ENCODE data around the gene CALHM4.
A peak's percentile ranks its signal among the peaks of the same experiment; 100 is the strongest.

CALHM4 gene, protein sequence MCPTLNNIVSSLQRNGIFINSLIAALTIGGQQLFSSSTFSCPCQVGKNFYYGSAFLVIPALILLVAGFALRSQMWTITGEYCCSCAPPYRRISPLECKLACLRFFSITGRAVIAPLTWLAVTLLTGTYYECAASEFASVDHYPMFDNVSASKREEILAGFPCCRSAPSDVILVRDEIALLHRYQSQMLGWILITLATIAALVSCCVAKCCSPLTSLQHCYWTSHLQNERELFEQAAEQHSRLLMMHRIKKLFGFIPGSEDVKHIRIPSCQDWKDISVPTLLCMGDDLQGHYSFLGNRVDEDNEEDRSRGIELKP

DNA sequence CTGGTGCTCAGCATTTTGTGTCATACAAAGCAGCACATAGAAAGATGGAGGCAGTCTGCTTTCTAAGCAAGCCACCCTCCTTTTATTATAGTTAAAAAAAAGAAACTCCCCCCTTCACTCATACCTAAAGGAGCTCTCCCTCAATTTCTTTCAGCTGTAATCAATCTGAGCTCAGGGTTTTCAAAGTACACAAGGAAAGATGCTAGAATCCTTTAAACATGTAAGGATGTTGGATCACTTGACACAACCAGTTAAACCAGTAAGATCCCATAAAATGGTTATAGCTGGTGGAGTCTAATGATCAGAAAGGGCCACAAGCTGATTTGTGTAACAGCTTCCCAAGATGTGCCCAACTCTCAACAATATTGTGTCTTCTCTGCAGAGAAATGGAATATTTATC lies at the start of gene CALHM4:
Gene CALHM4 (plus strand): TSS at position 301 of the 400 bp plus-strand sequence. CDS start 43 bp downstream, at position 344.
- no peak for DNase-seq (ENCODE audit: low spot score)

DNA sequence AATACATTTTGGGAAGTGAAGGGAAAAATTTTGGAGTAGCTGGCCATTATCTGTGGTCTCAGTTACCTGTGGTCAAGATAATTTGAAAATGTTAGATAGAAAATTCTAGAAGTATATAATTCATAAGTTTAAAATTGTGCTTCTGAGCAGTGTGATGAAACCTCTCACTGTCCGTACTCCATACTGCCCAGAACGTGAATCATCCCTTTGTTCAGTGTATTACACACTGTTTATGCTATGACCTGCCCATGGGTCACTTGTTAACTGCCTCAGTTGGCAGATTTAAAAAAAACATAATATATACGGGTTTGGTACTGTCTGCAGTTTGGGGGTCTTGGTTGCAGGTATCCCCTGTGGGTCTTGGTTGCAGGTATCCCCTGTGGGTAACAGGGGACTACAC lies 46.2 kb upstream of the CALHM4 start:
- DNase-seq (ENCODE audit: low spot score), result no peak

DNA sequence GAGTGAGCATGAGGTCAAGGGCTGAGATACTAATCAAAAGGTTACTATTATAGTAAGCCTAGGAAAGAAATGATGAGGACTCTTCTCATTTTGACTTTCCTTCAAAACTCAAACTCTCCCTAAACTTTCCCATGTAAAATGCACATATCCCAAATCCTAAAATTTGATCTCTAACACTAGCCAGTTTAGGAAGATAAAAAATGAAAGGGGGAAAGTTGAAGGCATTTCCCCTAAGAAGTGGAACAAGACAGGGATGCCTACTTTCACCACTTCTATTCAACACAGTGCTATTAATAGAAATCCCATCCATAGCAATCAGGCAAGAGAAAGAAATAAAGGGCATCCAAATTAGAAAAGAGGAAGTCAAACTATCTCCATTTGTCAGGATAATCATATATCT lies 45.0 kb upstream of the CALHM4 start:
- DNase-seq (ENCODE audit: low spot score), result no peak

DNA sequence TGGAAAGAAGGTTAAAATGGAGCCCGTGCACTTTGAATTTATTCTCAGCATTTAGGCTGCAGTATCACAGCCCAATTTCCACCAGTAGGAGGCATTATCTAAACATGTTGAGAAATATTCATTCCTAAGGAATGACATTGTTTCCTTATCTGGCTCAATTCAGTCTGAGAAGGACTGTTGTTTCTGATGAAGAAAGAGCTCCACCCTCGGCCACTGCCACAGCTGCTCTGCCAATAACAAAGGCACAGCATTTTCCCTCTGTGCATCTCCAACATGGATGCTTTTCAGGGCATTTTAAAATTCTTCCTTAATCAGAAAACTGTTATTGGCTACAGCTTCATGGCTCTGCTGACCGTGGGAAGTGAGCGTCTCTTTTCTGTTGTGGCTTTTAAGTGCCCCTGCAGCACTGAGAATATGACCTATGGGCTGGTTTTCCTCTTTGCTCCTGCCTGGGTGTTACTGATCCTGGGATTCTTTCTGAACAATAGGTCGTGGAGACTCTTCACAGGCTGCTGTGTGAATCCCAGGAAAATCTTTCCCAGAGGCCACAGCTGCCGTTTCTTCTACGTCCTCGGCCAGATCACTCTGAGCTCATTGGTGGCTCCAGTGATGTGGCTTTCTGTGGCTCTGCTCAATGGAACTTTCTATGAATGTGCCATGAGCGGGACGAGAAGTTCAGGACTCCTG lies 42.0 kb upstream of the CALHM4 start, which contains the start of gene CALHM5:
Gene CALHM5 (plus strand): TSS at position 216 of the 687 bp plus-strand sequence. CDS start 58 bp downstream, at position 274.
- DNase-seq (ENCODE audit: low spot score), result no peak

DNA sequence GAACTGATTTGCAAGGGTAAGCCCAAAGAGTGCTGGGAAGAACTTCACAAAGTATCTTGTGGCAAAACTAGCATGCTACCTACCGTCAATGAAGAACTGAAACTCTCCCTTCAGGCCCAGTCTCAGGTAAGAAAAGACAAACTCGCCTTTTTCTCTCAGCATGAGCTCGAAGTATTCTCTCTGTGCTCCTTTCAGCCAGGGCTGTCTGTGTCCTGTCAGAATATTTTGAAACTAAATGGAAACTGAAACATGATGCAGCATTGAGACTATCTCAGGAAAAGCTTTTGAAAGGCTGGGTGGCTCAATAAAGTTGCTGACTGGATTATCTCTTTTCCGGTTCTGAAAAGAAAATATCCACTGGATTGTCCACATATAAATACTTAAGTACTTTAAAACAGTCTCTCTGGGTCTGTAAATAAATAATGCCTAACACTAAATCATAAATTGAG lies 41.4 kb upstream of the CALHM4 start:
- DNase-seq (ENCODE audit: low spot score), result no peak

DNA sequence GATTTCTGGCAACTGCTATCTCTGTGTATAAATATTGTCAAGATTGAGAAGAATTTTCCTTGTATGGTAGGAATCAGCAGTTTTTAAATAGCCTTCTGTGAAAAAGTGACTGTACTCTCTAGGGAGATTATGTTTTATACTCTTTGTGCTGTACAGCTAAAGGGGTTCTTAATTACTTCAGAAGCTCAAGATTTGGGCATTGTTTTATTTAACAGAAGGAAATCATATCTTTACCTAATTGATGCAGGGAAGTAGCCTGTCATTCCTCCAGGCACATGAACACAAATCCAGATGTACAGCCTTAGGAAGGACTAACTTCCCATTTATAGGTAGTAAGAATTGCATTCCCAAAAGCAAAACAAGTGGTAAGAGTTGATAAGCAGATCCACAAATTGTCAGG lies 40.8 kb upstream of the CALHM4 start:
- DNase-seq (ENCODE audit: low spot score), result no peak

DNA sequence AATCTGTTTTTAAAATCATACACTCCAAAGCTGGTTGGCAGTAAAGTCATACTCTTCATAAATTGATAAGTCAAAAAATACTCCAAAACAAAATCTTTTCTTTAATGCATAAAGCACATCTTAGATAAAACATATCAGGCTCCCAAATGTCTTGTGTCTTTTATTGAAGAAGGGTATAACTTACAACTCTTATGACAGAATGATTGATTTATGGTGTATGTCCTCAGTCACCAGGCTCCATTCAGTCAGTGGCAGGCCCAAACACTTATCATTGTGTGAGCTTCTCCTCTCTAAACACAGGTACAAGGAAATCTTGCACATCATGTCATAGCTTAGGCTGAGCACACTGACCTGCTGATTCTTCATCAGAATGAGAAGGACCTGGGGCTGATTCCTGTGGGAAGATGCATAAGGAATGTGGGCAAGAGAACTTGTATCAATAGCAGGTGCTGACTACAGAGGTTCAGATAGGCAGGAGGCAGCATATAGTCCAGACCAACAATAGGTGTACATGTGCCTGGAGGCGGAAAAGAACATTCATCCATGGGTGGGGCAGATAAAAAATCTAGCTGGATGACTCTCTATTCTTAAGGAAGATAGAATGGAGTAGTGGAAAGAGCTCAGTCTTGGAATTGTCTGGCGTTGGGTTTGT lies 40.2 kb upstream of the CALHM4 start:
- DNase-seq (ENCODE audit: low spot score), result no peak

DNA sequence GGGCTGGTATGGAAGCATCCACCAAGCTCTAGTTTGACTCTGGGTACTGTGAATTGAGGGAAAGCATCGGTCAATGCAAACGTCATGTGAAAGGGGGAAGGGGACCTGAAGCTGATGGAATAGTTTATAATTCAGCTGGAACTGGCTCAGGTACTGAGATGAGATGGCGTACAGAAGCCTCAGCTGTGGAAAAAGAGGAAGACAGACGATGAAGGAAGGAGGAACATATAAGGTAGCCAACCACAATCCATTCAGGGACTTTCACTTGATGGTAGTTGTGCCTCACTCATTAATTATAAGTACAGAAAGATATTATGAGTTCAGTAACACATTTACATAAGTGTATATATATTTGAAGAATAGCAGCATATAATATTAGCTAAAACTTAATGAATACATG lies 39.4 kb upstream of the CALHM4 start:
- no peak for DNase-seq (ENCODE audit: low spot score)

DNA sequence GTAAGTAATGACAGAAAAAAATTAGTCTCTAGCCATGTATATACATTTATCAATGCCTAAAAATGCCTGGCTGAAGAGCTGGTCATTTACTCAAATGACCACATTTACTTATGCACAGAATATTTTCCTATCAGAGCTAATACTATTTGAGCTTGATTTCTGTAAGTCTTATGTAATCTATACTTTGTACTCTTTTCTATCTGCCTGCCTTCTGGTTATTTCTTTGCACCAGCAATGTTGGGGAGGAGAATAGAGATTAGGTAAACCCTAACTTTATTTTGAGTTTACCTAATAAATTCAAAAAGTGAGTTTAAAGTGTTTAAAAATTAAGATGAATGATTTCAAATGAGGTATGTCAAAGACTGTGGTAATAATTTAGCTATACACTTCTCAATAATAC lies 38.4 kb upstream of the CALHM4 start:
- no peak for DNase-seq (ENCODE audit: low spot score)

DNA sequence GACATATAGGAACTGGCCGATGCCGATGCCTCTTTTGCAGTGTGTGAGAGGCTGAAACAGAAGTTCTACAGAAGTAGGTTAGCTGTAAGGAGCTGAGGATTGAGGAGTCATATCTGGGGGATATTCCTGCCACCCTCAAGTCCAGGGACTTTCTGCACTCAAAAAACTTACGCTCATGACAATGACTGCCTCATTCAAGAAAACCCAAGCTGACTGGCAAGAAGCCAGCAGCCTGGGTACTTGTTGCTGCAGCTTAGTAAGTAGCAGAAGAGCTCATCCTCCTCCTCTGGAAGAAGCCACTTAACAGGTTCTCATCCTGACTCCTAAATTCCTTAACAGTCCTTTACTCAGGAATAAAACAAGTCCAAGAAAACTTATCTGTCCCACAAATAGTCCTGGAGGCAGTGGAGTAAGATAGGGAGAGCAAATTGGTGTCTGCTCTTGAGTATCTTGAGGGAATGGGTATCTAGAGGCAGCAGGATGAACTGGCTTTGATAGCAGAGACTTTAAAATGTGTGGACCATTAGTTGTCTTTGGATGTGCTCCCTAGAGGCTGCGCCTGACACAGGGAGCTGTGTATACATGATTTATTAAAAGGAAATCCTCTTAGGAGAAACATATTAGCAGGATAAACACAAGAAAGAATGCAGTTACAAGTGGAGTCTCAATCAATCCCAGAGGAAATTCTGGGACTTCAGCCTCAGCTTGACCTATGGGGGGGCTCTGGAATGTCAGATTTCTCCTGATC lies 34.8 kb upstream of the CALHM4 start:
- peak; percentile 11 for DNase-seq (ENCODE audit: low spot score)

DNA sequence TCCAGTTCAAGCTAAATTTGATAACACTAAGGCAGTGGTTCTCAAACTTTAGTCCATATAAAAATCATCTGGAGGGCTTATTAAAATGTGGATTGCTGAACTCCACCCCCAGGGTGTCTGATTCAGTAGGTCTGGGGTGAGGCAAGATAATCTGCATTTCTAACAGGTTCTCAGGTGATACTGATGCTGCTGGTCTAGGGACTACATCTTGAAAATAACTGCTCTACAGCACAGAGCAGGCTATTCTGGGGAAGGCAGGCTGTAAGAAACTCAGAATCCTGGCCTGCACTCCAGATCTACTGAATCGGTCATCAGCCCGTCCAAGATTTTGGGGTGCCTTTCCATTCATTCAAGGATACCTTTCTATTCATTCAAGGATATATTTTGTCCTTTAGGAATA lies 30.7 kb upstream of the CALHM4 start:
- no peak for DNase-seq (ENCODE audit: low spot score)

DNA sequence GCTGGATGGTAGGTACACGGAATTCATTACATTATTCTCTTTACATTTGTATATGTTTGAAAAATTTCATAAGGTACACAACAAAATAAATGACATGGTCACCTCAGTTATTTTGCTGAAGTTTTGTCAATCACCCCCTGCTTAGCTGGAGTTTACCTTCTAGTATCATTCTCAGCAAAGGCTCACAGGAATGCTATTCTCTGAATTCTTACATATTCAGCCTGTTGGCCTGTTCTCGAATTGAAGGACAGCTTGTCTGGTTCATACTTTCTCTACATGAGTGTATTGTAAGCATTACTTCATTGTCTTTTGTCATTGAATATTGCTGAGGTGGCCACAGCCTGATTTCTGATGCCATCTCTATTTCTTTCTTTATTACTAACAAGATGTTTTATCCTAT lies 29.3 kb upstream of the CALHM4 start:
- DNase-seq (ENCODE audit: low spot score), result no peak

DNA sequence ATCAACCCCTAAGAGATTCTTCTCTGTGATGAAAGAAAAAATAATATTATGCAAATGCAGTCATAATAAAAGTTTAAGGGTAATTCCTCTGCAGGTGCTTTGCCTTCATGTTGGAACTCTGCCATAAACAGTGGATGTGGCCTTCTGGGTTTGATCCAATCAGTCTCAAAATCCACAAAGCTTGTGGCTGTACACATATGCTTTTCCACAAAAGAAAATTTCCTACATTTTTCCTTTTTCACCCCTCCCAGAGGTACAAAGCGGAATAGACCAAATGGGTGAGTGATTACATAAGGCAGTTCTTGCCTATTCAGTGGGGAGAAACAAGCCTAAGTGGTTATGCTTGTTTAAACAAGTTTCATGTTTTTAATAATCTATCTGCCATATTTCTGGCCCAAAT lies 25.4 kb upstream of the CALHM4 start:
- no peak for DNase-seq (ENCODE audit: low spot score)

DNA sequence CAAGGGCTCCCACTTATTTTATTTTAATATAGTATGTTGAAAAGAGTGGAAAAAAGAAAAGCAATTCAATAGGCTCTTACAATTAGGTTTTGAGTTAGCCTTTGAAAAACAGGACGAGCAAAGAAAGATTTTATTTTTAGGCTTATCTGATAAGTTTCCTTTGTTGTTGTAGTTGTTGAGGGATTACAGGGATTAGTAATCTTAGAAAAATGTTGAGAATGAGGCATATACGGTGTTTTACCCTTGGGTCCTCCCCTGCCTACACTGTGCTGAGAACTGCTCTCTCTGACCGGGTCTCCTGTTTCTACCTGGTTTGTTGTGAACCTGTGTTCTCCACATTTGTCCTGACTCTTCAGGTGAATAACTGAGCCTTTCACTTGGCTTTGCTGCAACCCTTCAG lies 24.8 kb upstream of the CALHM4 start:
- DNase-seq (ENCODE audit: low spot score), result no peak

DNA sequence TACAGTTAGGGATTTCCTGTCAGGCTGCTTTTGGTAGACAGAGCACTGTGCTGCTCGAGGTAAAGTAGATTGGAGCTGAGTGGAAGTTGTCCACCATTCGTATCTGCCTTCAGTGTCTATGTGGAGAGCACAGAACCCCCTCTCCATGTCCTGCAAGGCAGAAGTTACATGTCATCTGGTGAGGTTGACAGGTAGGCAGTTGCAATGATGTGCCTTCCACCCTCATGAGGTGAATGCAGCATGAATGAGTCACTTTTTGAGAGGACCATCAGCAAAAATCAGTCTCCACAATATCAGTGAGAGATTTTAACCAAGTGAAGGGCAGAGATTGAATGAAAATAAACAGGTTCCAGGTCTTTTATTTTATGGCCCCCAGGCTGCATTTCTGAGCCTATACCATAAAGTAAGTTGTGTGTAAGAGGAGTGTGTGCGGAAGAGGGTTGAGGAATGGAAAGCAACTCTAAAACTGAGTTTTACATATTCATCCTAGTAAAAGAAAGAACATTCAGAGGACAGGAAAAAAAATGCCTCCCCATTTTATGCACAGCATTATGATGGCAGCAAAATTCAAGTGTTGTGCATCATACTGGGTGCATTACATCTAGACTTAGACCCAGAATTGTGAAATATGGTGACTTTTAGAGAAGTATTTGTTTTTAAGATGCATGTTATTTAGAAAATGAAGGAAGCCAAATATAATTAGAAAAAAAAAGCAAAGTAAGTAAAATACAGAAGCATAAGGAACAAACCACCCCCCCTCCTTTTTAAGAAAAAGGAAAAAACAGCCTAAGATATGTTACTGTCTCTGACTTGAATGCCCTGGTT lies 23.9 kb upstream of the CALHM4 start:
- no peak for DNase-seq (ENCODE audit: low spot score)

DNA sequence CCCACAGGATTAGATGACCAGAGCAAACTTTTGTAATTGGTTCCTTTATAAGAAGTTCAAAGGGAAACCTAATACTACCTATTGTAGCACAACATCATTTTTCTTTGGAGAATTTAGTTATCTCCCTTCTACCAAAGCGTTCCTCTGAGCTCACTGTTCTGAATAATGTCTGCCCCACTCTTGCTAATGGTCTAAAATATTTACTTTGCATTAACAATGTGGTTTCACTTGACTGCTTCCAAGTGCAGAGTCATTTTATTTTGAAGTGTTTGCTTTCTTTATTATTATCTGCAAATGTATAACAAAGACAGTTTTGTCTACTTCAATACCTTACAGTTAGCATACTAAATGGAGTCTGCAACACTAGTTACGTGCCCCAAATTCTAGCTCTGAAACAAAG lies 23.1 kb upstream of the CALHM4 start:
- DNase-seq (ENCODE audit: low spot score), result no peak

DNA sequence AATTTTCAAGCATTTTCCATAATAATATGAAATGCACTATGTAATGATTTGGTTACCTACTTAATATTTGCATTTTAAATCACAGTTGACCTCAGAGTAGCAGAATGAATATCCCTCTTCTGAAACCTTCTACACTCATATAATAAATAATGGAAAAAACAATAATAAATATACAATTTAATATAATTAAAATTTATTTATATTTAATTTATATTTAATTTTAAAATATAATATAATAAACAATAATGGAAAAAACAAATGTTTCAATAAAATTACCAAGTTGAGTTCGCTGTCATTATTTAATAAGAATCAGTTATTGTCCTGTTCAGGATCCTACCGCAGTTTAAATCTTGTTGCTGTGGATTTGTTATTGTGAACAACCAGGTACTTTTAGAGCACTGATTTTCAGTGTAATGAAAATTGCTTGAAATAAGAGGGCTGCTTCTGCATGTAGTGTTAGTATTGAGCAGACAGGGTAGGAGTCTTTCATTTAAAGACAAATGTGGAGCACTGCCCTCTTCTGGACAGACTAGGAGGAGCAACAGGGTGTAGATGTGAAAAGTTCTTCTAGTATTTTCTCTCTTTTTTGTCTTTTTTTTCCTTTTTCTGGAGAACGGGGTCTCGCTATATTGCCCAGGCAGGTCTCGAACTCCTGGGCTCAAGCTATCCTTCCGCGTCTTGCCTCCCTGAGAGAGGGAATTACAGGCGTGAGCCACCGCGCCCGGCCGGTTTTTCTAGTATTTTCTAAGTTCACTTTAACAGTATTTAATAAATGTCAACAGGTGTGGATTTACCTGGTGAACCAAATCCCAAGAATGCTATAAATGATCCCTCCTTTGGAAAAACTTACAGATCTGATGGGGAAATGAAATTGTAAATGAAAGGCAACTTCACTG lies 21.6 kb upstream of the CALHM4 start:
- peak; percentile 61 for DNase-seq (ENCODE audit: low spot score)

DNA sequence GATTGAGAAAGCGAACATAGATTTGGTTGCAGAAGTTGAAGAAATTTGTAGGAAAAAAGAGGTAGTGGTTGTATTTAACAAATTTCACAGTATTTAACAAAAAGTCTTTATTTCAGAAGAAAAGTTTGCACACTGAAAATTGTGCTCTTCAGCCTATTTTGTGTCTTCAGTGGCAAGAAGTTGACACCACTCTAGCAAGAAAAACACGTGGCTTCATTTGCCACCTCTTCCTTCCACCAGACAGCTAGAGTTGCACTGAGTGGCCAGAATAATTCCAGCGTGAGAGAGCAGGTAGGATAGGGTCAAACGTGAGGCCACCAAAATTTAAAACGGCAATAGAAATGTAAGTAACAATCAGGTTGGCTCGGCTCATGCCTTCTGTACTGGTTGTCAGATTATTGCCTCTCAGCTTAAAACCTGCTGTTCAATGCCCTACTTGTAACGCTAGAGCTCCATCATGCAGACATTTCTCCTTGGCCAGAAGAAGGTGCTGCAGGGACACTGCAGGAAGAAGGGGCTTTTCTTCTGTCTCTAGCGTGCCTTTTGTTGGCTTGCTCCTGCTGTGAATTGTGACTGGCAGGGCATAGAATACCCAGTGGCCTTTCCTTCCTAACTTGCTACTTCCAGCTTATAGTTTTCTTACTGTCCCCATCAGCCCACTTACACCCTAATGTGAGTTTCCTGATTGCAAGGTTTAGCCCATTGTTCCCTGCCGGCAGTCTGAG lies 20.2 kb upstream of the CALHM4 start:
- DNase-seq (ENCODE audit: low spot score), result no peak

DNA sequence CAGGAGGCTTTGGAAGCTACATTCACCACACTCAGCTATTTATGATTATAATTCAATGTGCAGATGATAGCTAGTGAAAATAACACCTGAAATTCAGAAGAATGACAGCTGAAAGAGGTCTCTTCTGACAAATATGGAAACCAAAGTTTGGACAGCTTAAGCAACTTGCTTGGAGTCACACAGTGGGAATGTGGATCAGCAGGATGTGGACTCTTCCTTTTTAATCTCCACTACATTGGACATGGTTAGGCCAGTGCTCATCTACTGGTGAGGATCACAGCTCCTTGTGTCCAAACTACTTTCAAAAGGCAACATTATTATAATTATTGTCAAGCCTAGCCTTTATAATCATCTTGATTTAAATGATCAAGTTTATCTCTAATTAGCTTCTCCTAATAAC lies 18.4 kb upstream of the CALHM4 start:
- DNase-seq (ENCODE audit: low spot score), result no peak

DNA sequence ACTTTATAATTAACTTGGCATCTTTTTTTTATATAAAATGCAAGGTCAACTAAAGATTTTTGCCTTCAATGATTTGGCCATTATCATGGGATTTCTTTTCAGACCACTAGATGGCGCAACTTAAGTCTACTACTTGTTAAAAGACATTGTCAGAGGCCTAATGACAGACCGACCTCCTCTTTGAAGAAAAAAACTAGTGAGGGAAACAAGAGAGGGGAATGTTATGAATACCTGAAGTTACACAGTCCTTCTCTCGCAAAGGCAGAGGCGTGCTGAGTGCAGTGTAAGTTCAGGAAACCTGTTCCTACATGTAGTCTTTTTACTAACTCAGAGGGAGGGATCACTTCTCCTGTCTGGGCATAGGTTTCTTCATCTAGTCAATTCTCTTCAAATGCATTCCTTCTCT lies 17.3 kb upstream of the CALHM4 start:
- peak; percentile 71 for DNase-seq (ENCODE audit: low spot score)

Measured in hematopoietic multipotent progenitor cell treated with erythropoietin and hydrocortisone succinate and interleukin-3 and kit ligand, for 17 days (in vitro differentiated cells).